Activated naive CD8-positive, alpha-beta T cell treated with anti-CD3 and anti-CD28 coated beads for 36 hours (primary cell): Measurements from ENCODE around the gene RDH16. TPM values are rescaled to one million over a fixed set of nuclear protein-coding genes. Genes with fewer than 3 reads are reported as not detected.
"Not testable (repeated sequence)": the region's sequence is repeated elsewhere in the genome, so short reads cannot be mapped to it uniquely, and the experiment has no call there.

Experiments
- DNase-seq: peaks from one replicate; pipeline ENCODE4 v3.0.0; 2021
- H3K27ac Mint-ChIP-seq: one replicate; pipeline ENCODE4 v1.8.0; 2022; ENCODE audit warnings: mild to moderate bottlenecking, moderate library complexity, mixed read lengths
- H3K27me3 Mint-ChIP-seq: one replicate; pipeline ENCODE4 v1.8.0; 2022; ENCODE audit warnings: mild to moderate bottlenecking, mixed read lengths
- H3K36me3 Mint-ChIP-seq: one replicate; pipeline ENCODE4 v1.8.0; 2021; ENCODE audit warnings: mild to moderate bottlenecking, mixed read lengths
- H3K4me1 Mint-ChIP-seq: one replicate; pipeline ENCODE4 v1.8.0; 2021; ENCODE audit warnings: mixed read lengths
- H3K4me3 Mint-ChIP-seq: one replicate; pipeline ENCODE4 v1.8.0; 2022; ENCODE audit warnings: mild to moderate bottlenecking, moderate library complexity, mixed read lengths
- H3K9me3 Mint-ChIP-seq: one replicate; pipeline ENCODE4 v1.8.0; 2022; ENCODE audit warnings: mixed read lengths
- total RNA-seq, 2 experiments: library from RNA; stranded (reverse); gene quantifications; one replicate each; pipeline ENCODE4 v1.2.3, GENCODE V29; 2021

RDH16 gene
- total RNA-seq, 2 experiments from 2014 or later, result 0.10 to 0.12 TPM

DNA sequence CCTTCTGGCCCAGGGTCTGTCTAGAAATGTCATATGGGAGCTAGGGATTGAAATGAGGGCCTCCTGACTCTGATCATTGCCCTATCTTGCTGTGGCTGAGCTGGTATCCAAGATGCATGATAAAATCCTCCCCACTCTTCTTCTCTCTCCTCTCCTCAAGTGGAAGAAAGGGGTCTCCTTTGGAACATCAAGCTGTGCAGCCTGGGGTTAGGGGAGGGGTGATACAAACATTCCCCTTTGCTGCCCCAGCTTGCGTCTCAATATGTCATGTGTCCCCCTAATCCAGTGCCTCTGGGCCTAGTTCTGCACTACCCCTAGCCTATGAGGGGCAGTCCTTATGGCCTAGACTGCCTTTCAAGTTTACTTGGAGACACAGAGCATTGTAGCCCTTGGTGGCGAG is 8.5 kb downstream of the RDH16 start:
- Mint-ChIP-seq H3K27me3 (peaks cover 4% of the 10 kb centered on the region), H3K27ac (no peak overlapping the region), H3K4me3 (no peak overlapping the region), H3K36me3 (no peaks in the 10 kb centered on the region), H3K4me1 (no peaks in the 10 kb centered on the region), H3K9me3 (peaks cover 5% of the 10 kb centered on the region)
- no peak for DNase-seq

DNA sequence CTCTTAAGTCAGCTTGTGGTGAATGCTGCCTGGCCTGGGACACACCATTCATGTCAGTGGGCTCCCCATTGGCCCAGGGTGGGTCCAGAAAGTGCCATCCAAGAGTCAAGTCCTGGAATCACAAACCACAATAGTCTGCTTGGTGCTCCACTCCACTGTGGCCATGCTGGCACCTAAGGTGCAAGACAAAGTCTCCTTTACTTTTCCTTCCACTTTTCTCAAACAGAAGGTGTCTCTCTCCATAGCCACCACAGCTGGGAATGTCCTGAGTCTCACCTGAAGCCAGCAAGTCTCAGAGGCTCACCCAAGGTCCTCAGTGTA is 9.0 kb downstream of the RDH16 start:
- Mint-ChIP-seq H3K27me3 (peaks cover 4% of the 10 kb centered on the region), H3K4me1 (no peaks in the 10 kb centered on the region), H3K27ac (no peak overlapping the region), H3K4me3 (no peak overlapping the region), H3K9me3 (peaks cover 6% of the 10 kb centered on the region), H3K36me3 (no peaks in the 10 kb centered on the region)
- DNase-seq, result no peak

DNA sequence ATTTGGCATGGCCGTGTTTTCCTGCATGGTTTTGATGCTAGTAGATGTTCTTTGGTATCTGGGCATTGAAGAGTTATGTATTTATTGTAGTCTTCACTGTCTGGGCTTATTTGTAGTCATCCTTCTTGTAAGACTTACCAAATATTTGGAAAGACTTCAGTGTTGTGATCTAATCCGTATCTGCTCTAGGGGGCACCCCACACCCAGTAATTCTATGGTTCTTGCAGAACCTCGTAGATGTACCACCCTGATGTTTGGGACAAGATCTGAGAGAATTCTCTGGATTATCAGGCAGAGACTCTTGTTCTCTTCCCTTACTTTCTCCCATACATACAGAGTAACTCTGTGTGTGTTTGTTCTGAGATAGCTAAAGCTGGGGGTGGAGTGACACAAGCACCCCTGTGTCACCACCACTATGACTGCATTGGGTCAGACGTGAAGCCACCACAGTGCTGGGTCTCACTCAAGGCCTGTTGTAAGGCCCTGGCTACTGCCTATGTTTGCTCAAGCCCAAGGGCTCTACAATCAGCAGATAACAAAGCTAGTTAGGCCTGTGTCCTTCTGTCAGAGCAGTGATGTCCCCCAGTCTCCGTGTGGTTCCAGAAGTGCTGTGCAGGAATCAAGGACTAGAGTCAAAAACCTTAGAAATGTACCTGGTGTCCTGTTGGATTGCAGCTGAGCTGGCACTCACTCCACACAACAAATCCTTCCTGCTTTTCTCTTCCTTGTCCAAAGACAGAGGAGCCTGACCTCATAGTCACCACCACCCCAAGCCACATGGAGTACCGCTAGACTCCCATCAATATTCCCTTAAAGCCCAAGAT is 9.6 kb downstream of the RDH16 start:
- no peak for DNase-seq
- H3K9me3 Mint-ChIP-seq, result peaks cover 8% of the 10 kb centered on the region
- no peaks in the 10 kb centered on the region for H3K4me1 Mint-ChIP-seq
- H3K36me3 Mint-ChIP-seq, result no peaks in the 10 kb centered on the region
- H3K27me3 Mint-ChIP-seq, result peaks cover 4% of the 10 kb centered on the region
- no peak overlapping the region for H3K27ac Mint-ChIP-seq
- H3K4me3 Mint-ChIP-seq, result no peak overlapping the region

DNA sequence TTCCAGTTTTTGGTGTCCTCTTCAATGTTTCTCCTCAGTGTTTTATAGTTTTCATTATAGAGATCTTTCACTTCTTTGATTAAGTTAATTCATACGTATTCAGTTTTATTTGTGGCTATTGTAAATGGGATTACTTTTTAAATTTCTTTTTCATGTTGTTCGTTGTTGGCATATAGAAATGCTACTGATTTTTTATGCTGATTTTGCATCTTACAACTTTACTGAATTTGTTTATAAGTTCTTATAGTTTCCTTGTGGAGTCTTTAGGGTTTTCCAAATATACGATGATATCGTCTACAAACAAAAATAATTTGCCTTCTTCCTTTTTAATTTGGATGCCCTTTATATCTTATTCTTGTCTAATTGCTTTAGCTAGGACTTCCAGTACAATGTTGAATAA is 13.5 kb downstream of the RDH16 start:
- peaks cover 4% of the 10 kb centered on the region for H3K27me3 Mint-ChIP-seq
- H3K36me3 Mint-ChIP-seq, result no peaks in the 10 kb centered on the region
- no peak overlapping the region for H3K4me3 Mint-ChIP-seq
- DNase-seq, result no peak
- H3K9me3 Mint-ChIP-seq, result peaks cover 8% of the 10 kb centered on the region
- H3K4me1 Mint-ChIP-seq, result peaks cover 3% of the 10 kb centered on the region
- H3K27ac Mint-ChIP-seq, result no peak overlapping the region

DNA sequence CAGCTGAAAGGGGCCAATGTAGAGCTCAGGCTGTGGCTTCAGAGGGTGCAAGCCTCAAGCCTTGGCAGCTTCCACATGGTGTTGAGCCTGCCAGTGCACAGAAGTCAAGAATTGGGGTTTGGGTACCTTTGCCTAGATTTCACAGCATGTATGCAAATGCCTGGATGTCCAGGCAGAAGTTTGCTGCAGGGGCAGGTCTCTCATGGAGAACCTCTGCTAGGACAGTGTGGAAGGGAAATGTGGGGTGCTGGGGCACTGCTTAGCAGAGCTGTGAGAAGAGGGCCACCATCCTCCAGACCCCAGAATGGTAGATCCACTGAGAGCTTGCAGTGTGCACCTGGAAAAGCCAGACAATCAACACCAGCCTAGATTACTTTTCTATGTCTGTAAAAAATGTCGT is 14.0 kb downstream of the RDH16 start:
- H3K9me3 Mint-ChIP-seq, H3K4me1 Mint-ChIP-seq, H3K27me3 Mint-ChIP-seq, H3K27ac Mint-ChIP-seq, DNase-seq, H3K4me3 Mint-ChIP-seq, H3K36me3 Mint-ChIP-seq: not testable (repeated sequence)

DNA sequence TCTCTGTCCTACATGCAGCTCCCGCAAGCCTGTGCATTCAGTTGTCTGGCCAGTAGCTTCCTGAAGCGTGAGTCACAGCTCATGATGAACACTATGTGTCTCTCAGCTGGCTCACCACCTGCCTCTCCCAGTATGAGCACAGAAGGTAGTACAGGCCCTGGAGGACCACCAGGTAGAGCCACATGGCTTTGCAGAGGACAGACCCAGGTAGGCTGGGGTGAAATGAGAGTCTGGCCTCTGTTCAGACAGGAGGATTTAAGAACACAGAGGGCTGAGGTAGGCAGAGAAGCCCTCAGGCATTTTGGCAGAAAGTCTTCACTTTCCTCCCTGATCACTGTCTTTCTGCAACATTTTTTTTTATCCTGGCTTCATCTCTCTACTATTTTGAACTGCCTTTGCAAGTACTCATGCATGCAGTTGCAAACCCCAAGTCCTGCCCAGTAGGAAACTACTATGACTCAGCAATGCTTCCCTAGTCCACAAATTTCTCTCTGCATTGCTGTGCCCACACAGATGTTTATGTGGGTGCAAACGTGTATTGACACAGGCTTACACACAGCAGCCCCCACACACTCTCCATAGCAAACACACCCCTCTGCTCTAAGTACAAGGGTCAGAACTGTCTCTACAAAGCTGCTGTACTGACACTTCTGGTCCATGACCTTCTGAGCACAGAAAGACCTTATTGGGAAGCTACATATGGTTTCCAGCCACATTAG is 15.9 kb downstream of the RDH16 start:
- H3K36me3 Mint-ChIP-seq, result no peaks in the 10 kb centered on the region
- no peak overlapping the region for H3K4me3 Mint-ChIP-seq
- peaks cover 7% of the 10 kb centered on the region for H3K27me3 Mint-ChIP-seq
- no peak overlapping the region for H3K27ac Mint-ChIP-seq
- peaks cover 3% of the 10 kb centered on the region for H3K4me1 Mint-ChIP-seq
- no peak for DNase-seq
- peaks cover 8% of the 10 kb centered on the region for H3K9me3 Mint-ChIP-seq

DNA sequence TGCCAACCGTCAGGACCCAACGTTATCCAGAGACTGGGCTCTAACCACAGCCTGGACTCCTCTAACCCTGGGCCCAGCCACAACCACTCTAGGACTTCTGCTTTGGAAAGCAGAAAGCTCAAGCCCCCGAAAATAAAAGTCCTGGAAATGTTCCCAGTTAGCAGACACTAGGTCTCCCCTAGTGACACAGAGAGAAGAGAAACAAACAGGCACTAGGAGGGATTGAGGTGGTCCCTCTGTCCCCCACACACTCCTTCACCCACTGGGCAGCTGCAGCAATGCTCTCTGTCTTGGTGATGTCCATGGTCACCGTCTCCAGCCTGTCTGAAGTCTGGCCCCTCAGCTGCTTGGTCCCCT is 16.5 kb downstream of the RDH16 start:
- H3K4me3 Mint-ChIP-seq, H3K36me3 Mint-ChIP-seq, DNase-seq, H3K27ac Mint-ChIP-seq, H3K27me3 Mint-ChIP-seq, H3K9me3 Mint-ChIP-seq, H3K4me1 Mint-ChIP-seq: not testable (repeated sequence)

DNA sequence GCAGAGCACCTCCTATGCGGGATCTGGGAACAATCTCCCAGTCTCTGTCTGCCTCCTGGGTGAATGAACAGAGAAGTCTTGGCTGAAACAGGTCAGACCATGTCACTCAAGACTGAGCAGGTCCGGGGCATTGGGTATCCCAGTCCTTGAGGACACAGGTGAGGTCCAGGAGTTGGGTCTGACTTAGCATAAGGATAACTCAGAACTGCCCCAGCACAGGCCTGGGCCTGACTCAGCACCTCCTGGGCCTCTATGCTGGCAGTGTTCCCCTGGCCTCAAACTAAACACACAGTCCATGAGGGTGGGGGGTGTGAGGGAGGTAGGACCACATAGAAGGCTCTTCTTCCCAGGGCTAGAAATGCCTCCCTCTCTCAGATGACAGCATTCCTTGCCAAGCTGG is 21.7 kb downstream of the RDH16 start:
- H3K36me3 Mint-ChIP-seq, result no peaks in the 10 kb centered on the region
- peaks cover 3% of the 10 kb centered on the region for H3K4me1 Mint-ChIP-seq
- H3K27me3 Mint-ChIP-seq, result peaks cover 4% of the 10 kb centered on the region
- DNase-seq, result no peak
- no peaks in the 10 kb centered on the region for H3K9me3 Mint-ChIP-seq
- no peak overlapping the region for H3K4me3 Mint-ChIP-seq
- no peak overlapping the region for H3K27ac Mint-ChIP-seq

DNA sequence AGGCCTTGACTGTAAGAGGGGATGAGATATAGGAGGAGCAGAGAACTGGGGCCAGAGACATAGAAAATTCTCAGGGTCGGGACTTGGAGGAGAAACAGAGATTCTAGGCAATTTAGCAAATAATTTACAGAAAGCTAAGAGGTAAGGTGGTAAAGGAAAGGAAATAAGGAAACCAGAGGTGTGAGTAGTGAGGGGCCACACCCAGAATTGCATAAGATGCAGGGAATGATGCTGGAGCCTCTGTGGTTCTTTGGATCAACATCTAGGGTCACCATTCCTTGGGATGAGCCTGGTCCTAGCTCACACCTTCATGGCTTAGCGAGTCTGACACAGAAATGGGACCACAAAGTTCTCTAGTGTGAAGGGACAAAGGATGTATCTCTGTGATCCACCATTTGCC is 22.3 kb downstream of the RDH16 start:
- no peak overlapping the region for H3K27ac Mint-ChIP-seq
- no peak overlapping the region for H3K4me3 Mint-ChIP-seq
- no peaks in the 10 kb centered on the region for H3K36me3 Mint-ChIP-seq
- H3K4me1 Mint-ChIP-seq, result peaks cover 3% of the 10 kb centered on the region
- no peak for DNase-seq
- peaks cover 4% of the 10 kb centered on the region for H3K27me3 Mint-ChIP-seq
- H3K9me3 Mint-ChIP-seq, result no peaks in the 10 kb centered on the region

DNA sequence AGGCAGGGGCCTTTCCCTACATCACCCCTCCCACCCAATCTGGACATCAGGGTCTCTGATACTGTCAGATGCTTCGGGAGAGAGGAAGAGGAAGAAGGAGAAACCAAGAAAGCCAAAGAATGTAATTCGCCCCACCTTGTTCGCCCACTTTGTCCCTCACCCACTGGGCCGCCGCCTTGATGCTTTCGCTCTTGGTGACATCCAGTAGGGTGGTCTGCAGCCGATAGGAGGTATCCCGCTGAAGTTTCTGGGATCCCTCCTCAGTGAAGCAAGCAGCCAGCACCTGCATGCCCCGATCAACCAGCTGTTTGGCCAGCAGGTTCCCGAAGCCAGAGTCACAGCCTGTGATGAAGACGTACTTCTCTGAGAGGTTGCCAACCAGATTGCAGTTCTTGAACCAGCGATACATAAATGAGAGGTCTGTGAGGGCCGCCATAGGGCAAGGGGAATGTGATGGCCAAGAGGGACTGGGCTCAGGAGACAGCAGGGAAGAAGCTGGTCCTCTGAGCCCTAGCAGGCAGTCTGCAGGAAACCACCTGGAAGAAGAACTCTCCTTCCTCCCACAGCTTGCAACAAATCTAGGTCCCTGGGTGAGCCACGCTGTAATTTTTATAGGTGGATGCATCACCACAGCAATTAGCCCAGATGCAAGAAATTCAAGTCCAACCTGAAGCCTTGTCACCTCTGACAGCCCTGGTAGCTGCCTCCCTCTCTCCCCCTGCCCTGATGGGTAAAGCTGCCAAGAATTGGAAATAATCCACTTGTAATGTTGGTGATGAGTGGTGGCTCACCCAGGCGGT is 23.4 kb downstream of the RDH16 start, which contains the start of gene SDR9C7:
Gene SDR9C7, minus strand, starts transcription at position 583 of the 800 bp plus-strand sequence. Its CDS starts 147 bp downstream, at position 436.
- H3K36me3 Mint-ChIP-seq, result no peaks in the 10 kb centered on the region
- H3K27me3 Mint-ChIP-seq, result peaks cover 4% of the 10 kb centered on the region
- H3K4me3 Mint-ChIP-seq, result no peak within 1 kb of the TSS
- DNase-seq, result no peak
- H3K9me3 Mint-ChIP-seq, result no peaks in the 10 kb centered on the region
- H3K4me1 Mint-ChIP-seq, result peaks cover 3% of the 10 kb centered on the region
- no peak within 1 kb of the TSS for H3K27ac Mint-ChIP-seq

DNA sequence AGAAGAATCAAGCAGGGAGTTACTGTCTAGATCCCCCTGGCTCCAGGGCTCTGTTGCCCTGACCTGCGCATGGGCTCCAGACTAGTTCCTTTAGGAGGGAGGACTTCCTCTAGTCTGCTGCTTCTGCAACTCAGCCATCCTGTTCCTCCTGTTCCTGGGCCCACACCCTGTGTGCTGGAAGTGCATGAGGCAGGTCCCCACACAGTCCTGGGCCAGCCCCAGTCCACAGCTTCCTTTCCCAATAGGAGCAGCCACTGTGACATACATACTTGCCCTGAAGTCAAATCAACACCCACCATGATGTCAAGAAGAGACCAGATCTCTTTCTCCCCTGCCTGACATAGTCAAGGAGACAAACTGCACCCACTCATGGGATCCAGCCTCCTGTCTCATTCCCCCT is 24.5 kb downstream of the RDH16 start:
- Mint-ChIP-seq H3K4me3 (no peak overlapping the region), H3K9me3 (no peaks in the 10 kb centered on the region), H3K36me3 (no peaks in the 10 kb centered on the region), H3K27me3 (peaks cover 4% of the 10 kb centered on the region), H3K27ac (no peak overlapping the region), H3K4me1 (peaks cover 3% of the 10 kb centered on the region)
- no peak for DNase-seq

DNA sequence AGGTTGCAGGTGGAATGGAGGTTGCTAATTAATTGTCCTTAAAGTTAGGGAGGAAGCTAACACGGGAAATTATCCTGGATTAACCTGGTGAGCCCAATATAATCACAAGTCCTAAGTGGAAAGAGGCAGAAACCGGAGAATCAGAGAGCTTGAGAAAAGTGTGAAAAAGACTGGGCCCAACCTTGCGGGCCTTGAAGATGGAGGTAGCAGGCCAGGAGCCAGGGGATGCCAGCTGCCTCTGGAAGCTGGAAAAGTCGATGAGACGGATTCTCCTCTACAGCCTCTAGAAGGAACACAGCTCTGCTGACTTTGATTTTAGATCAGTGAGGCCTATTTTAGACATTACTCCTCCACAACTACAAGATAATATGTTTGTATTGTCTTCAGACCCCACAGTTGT is 25.3 kb downstream of the RDH16 start:
- H3K27me3 Mint-ChIP-seq, result peaks cover 4% of the 10 kb centered on the region

DNA sequence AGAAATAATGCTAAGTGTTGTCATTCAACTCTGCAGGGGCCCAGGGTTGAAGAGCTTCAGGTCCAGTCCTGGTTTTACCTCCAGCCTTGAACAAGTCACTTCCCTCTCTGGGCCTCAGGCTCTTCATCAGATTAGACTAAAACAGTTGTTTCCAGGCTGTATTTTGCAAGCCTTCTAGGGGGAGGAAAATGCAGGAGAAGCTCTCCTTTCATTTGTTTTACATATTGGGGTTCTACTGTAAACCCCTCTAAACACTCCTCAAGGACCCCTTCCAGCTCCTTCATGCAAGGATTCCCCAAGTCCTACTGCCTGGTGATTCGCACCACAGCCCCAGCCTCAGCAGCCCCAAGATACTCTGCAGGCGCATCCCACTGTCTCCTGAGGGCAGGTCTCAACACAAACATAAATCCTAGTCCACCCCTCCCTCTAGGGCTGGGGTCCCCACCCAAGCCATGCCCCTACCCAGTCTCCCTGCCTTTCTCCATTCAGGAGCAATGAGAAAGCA is 25.9 kb downstream of the RDH16 start:
- no peak overlapping the region for H3K27ac Mint-ChIP-seq
- no peaks in the 10 kb centered on the region for H3K27me3 Mint-ChIP-seq
- peaks cover 3% of the 10 kb centered on the region for H3K4me1 Mint-ChIP-seq
- no peak for DNase-seq
- H3K36me3 Mint-ChIP-seq, result no peaks in the 10 kb centered on the region
- H3K4me3 Mint-ChIP-seq, result no peak overlapping the region
- no peaks in the 10 kb centered on the region for H3K9me3 Mint-ChIP-seq

More for the DNA sequence above, 25.3 kb downstream of the RDH16 start:
- no peak for DNase-seq
- H3K4me1 Mint-ChIP-seq, result peaks cover 3% of the 10 kb centered on the region
- no peak overlapping the region for H3K27ac Mint-ChIP-seq
- no peak overlapping the region for H3K4me3 Mint-ChIP-seq
- H3K9me3 Mint-ChIP-seq, result no peaks in the 10 kb centered on the region
- no peaks in the 10 kb centered on the region for H3K36me3 Mint-ChIP-seq

DNA sequence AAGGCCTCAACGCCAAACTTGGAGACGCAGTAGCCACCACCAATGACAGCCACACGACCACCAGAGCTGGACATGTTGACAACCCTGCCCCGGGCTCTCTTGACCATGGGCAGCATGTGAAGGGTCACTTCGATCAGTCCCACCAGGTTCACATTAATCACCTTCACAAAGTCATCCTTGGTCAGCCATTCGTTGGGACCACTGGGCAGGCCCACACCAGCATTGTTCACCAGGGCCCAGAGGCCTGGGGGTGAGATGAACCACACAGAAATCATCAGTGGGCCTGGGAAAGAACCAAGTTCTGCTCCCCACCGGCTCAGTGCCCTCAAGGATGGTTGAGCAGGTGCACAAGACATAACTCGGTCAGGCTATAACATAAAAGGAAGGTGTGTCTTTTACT is 27.2 kb downstream of the RDH16 start:
- Mint-ChIP-seq H3K9me3 (no peaks in the 10 kb centered on the region), H3K27me3 (no peaks in the 10 kb centered on the region), H3K27ac (no peak overlapping the region), H3K4me3 (no peak overlapping the region), H3K36me3 (no peaks in the 10 kb centered on the region), H3K4me1 (peaks cover 3% of the 10 kb centered on the region)
- no peak for DNase-seq

DNA sequence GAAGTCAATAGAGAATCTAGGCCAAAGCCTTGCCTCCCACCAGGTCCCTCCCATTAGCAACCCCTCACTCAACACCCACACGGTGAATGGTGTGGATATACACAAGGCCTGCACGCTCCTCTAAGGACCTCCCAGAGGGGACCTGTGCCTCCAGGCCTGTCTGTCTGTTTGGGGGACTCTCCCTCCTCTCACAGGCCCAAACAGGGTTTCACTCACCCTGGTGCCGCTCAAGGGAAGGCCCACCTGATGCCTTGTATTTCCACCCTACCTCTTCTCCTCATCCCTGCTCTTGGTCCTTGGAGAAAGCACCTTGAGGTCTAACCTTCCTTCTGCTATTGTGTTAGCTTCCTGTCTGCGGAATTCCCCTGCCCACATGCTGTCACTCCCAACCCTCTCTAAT is 27.6 kb downstream of the RDH16 start:
- no peaks in the 10 kb centered on the region for H3K36me3 Mint-ChIP-seq
- H3K9me3 Mint-ChIP-seq, result no peaks in the 10 kb centered on the region
- H3K4me1 Mint-ChIP-seq, result peaks cover 3% of the 10 kb centered on the region
- H3K27me3 Mint-ChIP-seq, result no peaks in the 10 kb centered on the region
- DNase-seq, result no peak
- no peak overlapping the region for H3K27ac Mint-ChIP-seq
- H3K4me3 Mint-ChIP-seq, result no peak overlapping the region
